SKM-1 (cell line): ENCODE measurements around the gene CCNYL1.
A peak's percentile ranks its signal among the peaks of the same experiment; 100 is the strongest.
"Not testable (repeated sequence)": the region's sequence is repeated elsewhere in the genome, so short reads cannot be mapped to it uniquely, and the experiment has no call there.

ENCODE experiments used
- DNase-seq: peaks from one replicate; lab custom pipeline; 2025; ENCODE audit not compliant: unreplicated experiment; lab: John Stamatoyannopoulos, UW

CCNYL1 gene

GRCh38 chr2:207734264-207734635 lies 22.8 kb downstream of the CCNYL1 start:
- DNase-seq, result no peak

- DNase-seq, result no peak
Measured at GRCh38 chr2:207734636-207735512, 23.4 kb downstream of the CCNYL1 start.

- not testable (repeated sequence) for DNase-seq
Measured at GRCh38 chr2:207735513-207735859, 24.0 kb downstream of the CCNYL1 start.

GRCh38 chr2:207743514-207743913 lies 32.1 kb downstream of the CCNYL1 start:
- DNase-seq, result no peak

DNA sequence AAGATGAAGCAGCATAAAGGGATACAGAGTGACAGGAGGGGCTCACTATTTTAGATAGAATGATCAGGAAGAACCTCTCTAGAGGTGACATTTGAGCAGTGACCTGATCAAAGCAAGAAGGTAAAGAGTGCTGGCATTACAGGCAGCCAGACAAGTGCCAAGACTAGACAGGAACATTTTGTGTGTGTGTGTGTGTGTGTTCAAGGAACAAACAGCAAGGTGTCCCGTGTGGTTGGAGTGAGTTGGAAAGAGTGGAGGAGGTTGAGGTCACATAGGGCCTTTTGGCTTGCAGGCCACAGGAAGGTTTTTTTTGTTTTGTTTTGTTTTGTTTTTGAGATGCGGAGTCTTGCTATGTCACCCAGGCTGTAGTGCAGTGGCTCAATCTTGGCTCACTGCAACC lies 32.6 kb downstream of the CCNYL1 start:
- no peak for DNase-seq

DNA sequence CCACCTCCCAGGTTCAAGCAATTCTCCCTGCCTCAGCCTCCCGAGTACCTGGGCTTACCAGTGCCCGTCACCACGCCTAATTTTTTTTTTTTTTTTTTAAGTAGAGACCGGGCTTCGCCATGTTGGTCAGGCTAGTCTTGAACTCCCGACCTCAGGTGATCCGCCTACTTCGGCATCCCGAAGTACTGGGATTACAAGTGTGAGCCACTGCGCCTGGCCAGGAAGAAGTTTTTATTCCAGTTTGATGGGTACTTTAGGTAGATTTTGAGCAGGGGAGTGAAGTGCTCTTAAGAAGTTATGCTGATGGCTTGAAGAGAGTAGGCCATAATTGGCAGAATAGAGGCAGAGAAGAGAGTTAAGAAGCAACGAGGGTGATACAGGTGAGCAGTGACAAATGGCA lies 33.0 kb downstream of the CCNYL1 start:
- DNase-seq, result no peak

GRCh38 chr2:207746131-207746530 lies 34.7 kb downstream of the CCNYL1 start:
- peak; percentile 69 for DNase-seq

- DNase-seq, result no peak
Measured at GRCh38 chr2:207747653-207748560, 36.5 kb downstream of the CCNYL1 start.

DNA sequence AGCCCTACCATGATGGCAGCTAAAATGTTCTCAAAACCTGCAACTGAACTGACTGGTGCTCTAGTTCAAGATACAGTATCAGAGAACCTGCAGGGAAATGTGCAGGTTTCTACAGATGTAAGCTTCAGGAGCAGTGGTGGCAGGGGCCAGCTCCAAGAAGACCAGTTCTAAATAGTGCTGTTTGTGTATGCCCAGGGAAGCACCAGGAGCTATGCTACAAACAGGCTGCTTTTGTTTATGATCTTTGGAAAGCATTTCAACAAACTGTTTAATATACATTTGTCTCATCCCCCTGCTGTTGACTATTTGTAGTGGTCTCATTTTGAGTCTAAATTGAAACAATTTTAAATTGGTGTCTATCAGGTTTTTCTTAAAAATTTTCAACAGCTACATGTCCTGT lies 37.6 kb downstream of the CCNYL1 start:
- no peak for DNase-seq

DNA sequence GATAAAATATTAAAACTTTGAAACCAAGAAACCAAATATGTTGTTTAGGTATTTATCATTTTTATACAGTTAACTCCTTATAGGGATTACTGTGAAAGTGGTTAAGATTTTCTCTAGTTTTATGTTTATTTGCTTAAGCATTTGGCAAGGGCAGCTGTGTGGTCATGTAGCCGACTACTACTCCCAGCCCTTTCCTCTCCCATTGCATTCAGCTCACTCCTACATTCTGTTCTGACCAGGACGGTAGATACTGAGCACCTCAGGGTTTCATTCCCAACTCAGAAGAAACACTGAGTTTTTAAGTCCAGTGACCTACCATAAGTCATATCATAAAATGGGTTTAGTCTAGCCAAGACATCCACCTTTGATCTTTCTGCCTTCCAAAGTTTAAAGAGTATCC lies 38.4 kb downstream of the CCNYL1 start:
- DNase-seq, result no peak

GRCh38 chr2:207750345-207750744 lies 38.9 kb downstream of the CCNYL1 start:
- DNase-seq, result no peak

DNA sequence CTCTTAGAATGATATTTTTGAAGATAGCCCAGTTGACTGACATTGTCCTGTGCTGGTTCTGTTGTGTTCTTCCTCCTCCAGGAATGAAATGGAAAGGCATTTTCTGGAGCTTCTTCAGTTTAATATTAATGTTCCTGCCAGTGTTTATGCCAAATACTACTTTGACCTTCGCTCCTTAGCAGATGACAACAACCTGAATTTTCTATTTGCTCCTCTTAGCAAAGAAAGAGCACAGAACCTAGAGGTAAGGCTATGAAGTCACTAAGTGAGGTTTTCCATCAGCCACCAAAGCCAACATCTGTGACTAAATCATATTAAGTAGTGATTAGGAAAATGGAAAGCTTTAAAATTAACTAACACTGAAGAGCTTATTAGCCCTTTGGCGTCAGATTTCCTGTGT lies 39.4 kb downstream of the CCNYL1 start:
- DNase-seq, result no peak

DNA sequence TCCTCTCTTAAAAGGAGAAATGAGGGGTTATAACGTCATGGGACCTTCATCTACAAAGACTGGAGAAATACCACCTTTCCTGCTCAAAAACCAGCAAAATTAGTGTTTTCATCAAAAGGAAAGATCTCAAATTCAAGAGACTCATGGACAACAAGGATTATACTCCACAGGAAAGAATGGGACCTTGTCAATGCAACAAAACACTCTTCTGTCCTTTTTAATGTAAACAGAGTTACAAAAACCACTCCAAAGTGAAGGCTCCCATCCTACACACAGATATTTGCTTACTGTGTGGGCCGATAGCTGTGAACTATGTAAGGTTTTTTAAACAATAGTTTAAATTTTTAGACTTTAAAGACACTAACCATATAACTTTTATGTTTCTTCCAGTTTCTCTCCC lies 42.2 kb downstream of the CCNYL1 start:
- not testable (repeated sequence) for DNase-seq

DNA sequence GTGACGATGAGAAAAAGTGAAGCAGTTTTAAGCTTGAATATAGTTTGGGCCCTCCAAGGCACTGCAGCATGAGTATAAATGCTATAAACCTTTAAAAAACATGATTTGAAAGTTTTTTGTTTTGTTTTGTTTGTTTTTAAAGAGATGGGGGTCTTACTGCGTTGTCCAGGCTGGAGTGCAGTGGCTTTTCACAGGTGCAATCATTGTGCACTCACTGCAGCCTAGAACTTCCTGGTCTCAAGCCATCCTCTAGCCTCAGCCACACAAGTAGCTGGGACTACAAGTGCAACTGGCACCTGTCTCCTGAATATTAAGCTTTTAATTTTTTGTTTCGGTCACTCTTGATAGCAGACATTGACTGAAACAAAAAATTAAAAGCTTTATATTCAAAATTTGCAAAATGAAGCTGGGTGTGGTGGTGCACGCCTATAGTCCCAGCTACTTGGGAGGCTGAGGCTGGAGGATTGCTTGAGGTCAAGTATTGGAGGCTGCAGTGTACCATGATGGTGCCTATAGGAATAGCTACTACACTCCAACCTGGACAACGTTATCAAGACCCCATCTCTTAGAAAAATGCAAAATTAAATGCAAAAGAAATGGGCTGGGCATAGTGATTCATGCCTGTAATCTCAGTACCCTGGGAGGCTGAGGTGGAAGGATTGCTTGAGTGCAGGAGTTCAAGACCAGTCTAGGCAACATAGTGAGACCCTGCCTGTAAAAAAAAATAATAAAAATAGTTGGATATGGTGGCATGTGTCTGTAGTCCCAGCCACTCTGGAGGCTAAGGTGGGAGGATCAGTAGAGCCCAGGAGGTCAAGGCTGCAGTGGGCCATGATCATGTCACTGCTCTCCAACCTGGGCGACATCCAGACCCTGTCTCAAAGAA lies 43.3 kb downstream of the CCNYL1 start:
- DNase-seq, result no peak

GRCh38 chr2:207758025-207758424 lies 46.6 kb downstream of the CCNYL1 start:
- DNase-seq, result no peak

- DNase-seq, result no peak
Measured at GRCh38 chr2:207759890-207760289, 48.5 kb downstream of the CCNYL1 start.

- no peak for DNase-seq
Measured at GRCh38 chr2:207760453-207760852, 49.0 kb downstream of the CCNYL1 start.

DNA sequence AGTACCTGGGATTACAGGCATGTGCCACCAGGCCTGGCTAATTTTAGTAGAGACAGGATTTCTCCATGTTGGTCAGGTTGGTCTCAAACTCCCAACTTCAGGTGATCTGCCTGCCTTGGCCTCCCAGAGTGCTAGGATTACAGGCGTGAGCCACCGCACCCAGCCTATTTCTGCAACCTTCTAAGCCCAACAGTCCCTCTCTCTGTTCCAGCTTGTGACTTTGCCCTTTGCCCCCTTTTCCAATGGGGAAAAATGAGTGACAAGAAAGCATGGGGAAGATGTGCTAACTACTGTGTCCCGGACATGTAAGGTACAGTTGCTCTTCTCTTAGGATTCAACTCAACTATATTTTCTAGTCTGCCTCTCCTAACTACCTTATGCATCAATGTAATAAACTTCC lies 50.0 kb downstream of the CCNYL1 start:
- DNase-seq, result not testable (repeated sequence)

GRCh38 chr2:207762146-207762545 lies 50.7 kb downstream of the CCNYL1 start:
- no peak for DNase-seq

DNA sequence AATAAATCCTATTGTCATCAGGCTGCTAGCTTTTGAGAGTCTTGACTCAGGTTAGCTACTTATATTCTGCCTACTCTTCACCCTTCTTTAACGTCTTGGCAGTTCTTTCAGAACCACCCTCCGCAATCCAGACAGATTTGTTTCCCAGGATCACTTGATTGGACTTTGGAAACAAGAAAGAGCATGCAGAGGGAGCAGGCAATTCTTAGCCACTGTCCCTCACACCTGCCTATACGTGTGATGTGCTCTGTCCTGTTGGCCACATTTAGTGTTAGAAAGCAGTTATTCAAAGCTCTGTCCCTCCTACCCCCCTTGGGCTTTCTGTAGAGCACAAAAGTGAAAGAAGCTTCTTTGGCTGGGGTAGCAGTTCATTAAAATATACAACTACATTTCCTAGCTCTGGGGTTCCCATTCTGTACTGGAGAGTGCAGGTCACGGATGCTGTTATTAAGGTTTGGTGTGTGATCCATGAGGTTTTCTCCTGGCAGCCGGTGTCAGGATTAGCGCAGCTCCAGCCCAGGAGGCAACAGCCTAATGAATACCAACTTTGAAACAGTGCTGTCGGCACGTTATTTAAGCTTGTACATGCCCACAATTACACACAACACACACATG lies 52.0 kb downstream of the CCNYL1 start:
- DNase-seq, result no peak
